BLaER1 treated with 17β-estradiol and CSF1 and Interleukin-3, amounts not matched to agents 10 nM and 100 nM (cell line): ENCODE data around the gene CCDC9.
"Not testable (repeated sequence)": the region's sequence is repeated elsewhere in the genome, so short reads cannot be mapped to it uniquely, and the experiment has no call there.

Experiments
- H3K27ac ChIP-seq, 11 experiments: shearing (Covaris generic); formaldehyde crosslinking; 2 replicates each; pipeline ENCODE4 v1.8.1; 2022
- H3K27me3 ChIP-seq, 11 experiments: shearing (Covaris generic); formaldehyde crosslinking; 2 replicates each; pipeline ENCODE4 v1.8.1; 2022
- H3K36me3 ChIP-seq, 11 experiments: shearing (Covaris generic); formaldehyde crosslinking; 2 replicates each; pipeline ENCODE4 v1.8.1; 2022
- H3K4me1 ChIP-seq, 10 experiments: shearing (Covaris generic); formaldehyde crosslinking; 2 replicates each; pipeline ENCODE4 v1.8.1; 2022
- H3K4me2 ChIP-seq, 11 experiments: shearing (Covaris generic); formaldehyde crosslinking; 2 replicates each; pipeline ENCODE4 v1.8.1; 2022
- H3K4me3 ChIP-seq, 10 experiments: shearing (Covaris generic); formaldehyde crosslinking; 2 replicates each; pipeline ENCODE4 v1.8.1; 2022
- H3K9ac ChIP-seq, 11 experiments: shearing (Covaris generic); formaldehyde crosslinking; 2 replicates each; pipeline ENCODE4 v1.8.1; 2022
- H3K9me3 ChIP-seq, 11 experiments: shearing (Covaris generic); formaldehyde crosslinking; replicated peaks in 1 of 11; 2 replicates each; pipeline ENCODE4 v1.8.1; 2022
- H4K20me1 ChIP-seq, 11 experiments: shearing (Covaris generic); formaldehyde crosslinking; 2 replicates each; pipeline ENCODE4 v1.8.1; 2022
- Cebpa-rat ChIP-seq, 11 experiments: shearing (Covaris generic); IDR thresholded peaks; 2 replicates each; pipeline ENCODE4 v1.8.1; 2022

CCDC9 gene

GRCh38 chr19:47273313-47274070 lies 17.2 kb downstream of the CCDC9 start:
- Histone ChIP-seq H4K20me1 (peaks cover 13 to 35% (median 18%) of the 10 kb centered on the region in 11 experiments; a peak in 20 of 22 replicates), H3K9me3 (no peaks in the 10 kb centered on the region), H3K9ac (peak overlapping the region; percentile 83 to 93 (median 88)), H3K36me3 (peaks cover 22 to 35% (median 30%) of the 10 kb centered on the region in 11 experiments), H3K4me3 (peak overlapping the region; percentile 65 to 83 (median 70)), H3K27me3 (peaks cover 7 to 16% (median 14%) of the 10 kb centered on the region in 11 experiments; a peak in 18 of 22 replicates), H3K27ac (peak overlapping the region; percentile 80 to 97 (median 91)), H3K4me1 (peaks cover 36 to 59% (median 51%) of the 10 kb centered on the region in 10 experiments), H3K4me2 (peak overlapping the region; percentile 92 to 99 (median 98))
- TF ChIP-seq Cebpa-rat (IDR thresholded peaks at IDR 0.05), result no peak

GRCh38 chr19:47274071-47274890 lies 18.0 kb downstream of the CCDC9 start, which contains the start of gene INAFM1:
Gene INAFM1 (plus strand): TSS chr19:47274885. CDS start chr19:47274920, 35 bp downstream.
- Histone ChIP-seq H3K4me1 (peaks cover 36 to 64% (median 58%) of the 10 kb centered on the region in 10 experiments), H3K4me2 (peak within 1 kb of the TSS; percentile 92 to 100 (median 99)), H4K20me1 (peaks cover 13 to 35% (median 18%) of the 10 kb centered on the region in 11 experiments; a peak in 20 of 22 replicates), H3K9ac (peak within 1 kb of the TSS; percentile 83 to 93 (median 88)), H3K36me3 (peaks cover 22 to 28% (median 26%) of the 10 kb centered on the region in 11 experiments), H3K27me3 (peaks cover 7 to 16% (median 14%) of the 10 kb centered on the region in 11 experiments; a peak in 18 of 22 replicates), H3K27ac (peak within 1 kb of the TSS; percentile 80 to 97 (median 91)), H3K4me3 (peak within 1 kb of the TSS; percentile 66 to 83 (median 71)), H3K9me3 (no peaks in the 10 kb centered on the region)
- TF ChIP-seq Cebpa-rat (IDR thresholded peaks at IDR 0.05), result no peak

- Histone ChIP-seq H3K9ac (peak overlapping the region; percentile 72 to 87 (median 82)), H3K36me3 (peaks cover 14 to 20% (median 18%) of the 10 kb centered on the region in 11 experiments), H3K4me3 (peak overlapping the region; percentile 57 to 78 (median 68)), H4K20me1 (peaks cover 13 to 33% (median 17%) of the 10 kb centered on the region in 11 experiments; a peak in 20 of 22 replicates), H3K4me2 (peak overlapping the region; percentile 87 to 100 (median 99)), H3K27me3 (peaks cover 7 to 16% (median 14%) of the 10 kb centered on the region in 11 experiments; a peak in 18 of 22 replicates), H3K4me1 (peaks cover 36 to 73% (median 65%) of the 10 kb centered on the region in 10 experiments), H3K9me3 (no peaks in the 10 kb centered on the region), H3K27ac (peak overlapping the region in 10 of 11 experiments; percentile 51 to 86 (median 78); a peak in 20 of 22 replicates)
- TF ChIP-seq Cebpa-rat (IDR thresholded peaks at IDR 0.05), result no peak
Observed at GRCh38 chr19:47274891-47275761, 18.8 kb downstream of the CCDC9 start.

GRCh38 chr19:47275791-47276461 lies 19.6 kb downstream of the CCDC9 start:
- Histone ChIP-seq H3K9me3 (no peaks in the 10 kb centered on the region), H3K4me3 (peak overlapping the region in 8 of 10 experiments; percentile 57 to 78 (median 69); a peak in 11 of 20 replicates), H3K4me2 (peak overlapping the region; percentile 87 to 100 (median 99)), H3K27me3 (peaks cover 7 to 16% (median 14%) of the 10 kb centered on the region in 11 experiments; a peak in 18 of 22 replicates), H3K36me3 (peaks cover 6 to 12% (median 10%) of the 10 kb centered on the region in 11 experiments; a peak in 21 of 22 replicates), H3K9ac (peak overlapping the region; percentile 72 to 87 (median 82); a peak in 19 of 22 replicates), H4K20me1 (peaks cover 13 to 25% (median 17%) of the 10 kb centered on the region in 11 experiments; a peak in 19 of 22 replicates), H3K27ac (peak overlapping the region in 2 of 11 experiments; percentile 80 to 84; a peak in 4 of 22 replicates), H3K4me1 (peaks cover 36 to 80% (median 73%) of the 10 kb centered on the region in 10 experiments)
- no peak for TF ChIP-seq Cebpa-rat (IDR thresholded peaks at IDR 0.05)

GRCh38 chr19:47276513-47276912 lies 20.2 kb downstream of the CCDC9 start:
- Histone ChIP-seq H4K20me1 (peaks cover 13 to 22% (median 17%) of the 10 kb centered on the region in 11 experiments; a peak in 19 of 22 replicates), H3K9ac (peak overlapping the region in 2 of 11 experiments; percentile 32 to 82; a peak in 1 of 22 replicates), H3K4me2 (peak overlapping the region; percentile 87 to 100 (median 99); a peak in 21 of 22 replicates), H3K4me1 (peaks cover 36 to 84% (median 77%) of the 10 kb centered on the region in 10 experiments), H3K27me3 (peaks cover 7 to 16% (median 14%) of the 10 kb centered on the region in 11 experiments; a peak in 18 of 22 replicates), H3K27ac (0 out of 22 replicates have a peak overlapping the region, but pooled peaks of 2 of the 11 experiments have one; percentile 1 to 59)
- H3K9me3 ChIP-seq, H3K36me3 ChIP-seq, H3K4me3 ChIP-seq: not testable (repeated sequence)

- TF ChIP-seq Cebpa-rat (IDR thresholded peaks at IDR 0.05), result no peak
- H3K36me3 ChIP-seq, result no peaks in the 10 kb centered on the region; a peak in 1 of 22 replicates
- peaks cover 9 to 20% (median 12%) of the 10 kb centered on the region in 11 experiments; a peak in 19 of 22 replicates for H4K20me1 ChIP-seq
- no peak overlapping the region for H3K9ac ChIP-seq
- H3K27ac ChIP-seq, result peak overlapping the region in 5 of 11 experiments; percentile 2 to 72 (median 32); a peak in 4 of 22 replicates
- H3K4me2 ChIP-seq, result peak overlapping the region in 6 of 11 experiments; percentile 7 to 79 (median 23); a peak in 7 of 22 replicates
- H3K27me3 ChIP-seq, result peaks cover 5 to 11% (median 10%) of the 10 kb centered on the region in 11 experiments; a peak in 18 of 22 replicates
- H3K4me3 ChIP-seq, result no peak overlapping the region
- no peaks in the 10 kb centered on the region for H3K9me3 ChIP-seq
- H3K4me1 ChIP-seq, result peaks cover 34 to 91% (median 84%) of the 10 kb centered on the region in 10 experiments
Observed at GRCh38 chr19:47280183-47280797, 24.0 kb downstream of the CCDC9 start.
